Measurements from ENCODE around the gene AEBP1.
"Not testable (repeated sequence)": the region's sequence is repeated elsewhere in the genome, so short reads cannot be mapped to it uniquely, and the experiment has no call there.

Gene AEBP1

DNA sequence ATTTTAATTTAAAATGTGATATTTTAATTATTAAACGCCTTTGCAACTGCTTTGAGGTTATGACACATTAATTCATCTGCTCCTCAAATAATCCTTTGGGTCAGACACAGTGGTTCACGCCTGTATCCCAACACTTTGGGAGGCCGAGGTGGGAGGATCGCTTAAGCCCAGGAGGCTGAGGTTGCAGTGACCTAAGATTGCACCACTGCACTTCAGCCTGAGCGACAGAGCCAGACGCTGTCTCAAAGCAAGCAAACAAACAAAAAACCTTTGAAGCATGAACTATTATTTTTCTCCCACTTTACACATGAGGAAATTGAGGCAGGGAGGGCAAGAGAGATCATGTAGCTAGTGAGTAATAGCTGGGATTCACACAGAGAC, 20.7 kb downstream of the AEBP1 start:
- peaks cover 5% of the 10 kb centered on the region for H3K36me3 ChIP-seq (ENCODE audit: control insufficient read depth, insufficient read depth, low read length)
- H3K27ac ChIP-seq (ENCODE audit: low read depth, low read length): no peak overlapping the region
- peaks cover 5% of the 10 kb centered on the region for H3K4me1 ChIP-seq (ENCODE audit: control insufficient read depth, insufficient read depth, low read length)
- no peak overlapping the region for H3K4me3 ChIP-seq (ENCODE audit: low read length)
- H3K9ac ChIP-seq (ENCODE audit: low read length): no peak overlapping the region
- H3K27me3 ChIP-seq (ENCODE audit: control insufficient read depth, insufficient read depth, low read length): no peaks in the 10 kb centered on the region

DNA sequence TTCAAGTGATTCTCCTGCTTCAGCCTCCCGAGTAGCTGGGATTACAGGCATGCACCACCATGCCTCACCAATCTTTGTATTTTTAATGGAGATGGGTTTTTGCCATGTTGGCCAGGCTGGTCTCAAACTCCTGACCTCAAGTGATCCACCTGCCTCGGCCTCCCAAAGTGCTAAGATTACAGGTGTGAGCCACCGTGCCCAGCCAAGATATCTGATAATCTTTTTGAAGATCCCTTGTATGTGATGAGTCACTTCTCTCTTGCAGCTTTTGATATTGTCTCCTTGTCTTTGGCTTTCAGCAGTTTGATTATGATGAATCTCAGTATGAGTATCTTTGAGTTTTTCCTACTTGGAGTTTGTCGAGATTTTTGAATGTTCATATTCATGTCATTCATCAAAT, 22.4 kb downstream of the AEBP1 start:
- H3K27me3 ChIP-seq (ENCODE audit: control insufficient read depth, insufficient read depth, low read length); H3K9ac ChIP-seq (ENCODE audit: low read length); H3K27ac ChIP-seq (ENCODE audit: low read depth, low read length); H3K36me3 ChIP-seq (ENCODE audit: control insufficient read depth, insufficient read depth, low read length); H3K4me3 ChIP-seq (ENCODE audit: low read length); H3K4me1 ChIP-seq (ENCODE audit: control insufficient read depth, insufficient read depth, low read length): not testable (repeated sequence)

DNA sequence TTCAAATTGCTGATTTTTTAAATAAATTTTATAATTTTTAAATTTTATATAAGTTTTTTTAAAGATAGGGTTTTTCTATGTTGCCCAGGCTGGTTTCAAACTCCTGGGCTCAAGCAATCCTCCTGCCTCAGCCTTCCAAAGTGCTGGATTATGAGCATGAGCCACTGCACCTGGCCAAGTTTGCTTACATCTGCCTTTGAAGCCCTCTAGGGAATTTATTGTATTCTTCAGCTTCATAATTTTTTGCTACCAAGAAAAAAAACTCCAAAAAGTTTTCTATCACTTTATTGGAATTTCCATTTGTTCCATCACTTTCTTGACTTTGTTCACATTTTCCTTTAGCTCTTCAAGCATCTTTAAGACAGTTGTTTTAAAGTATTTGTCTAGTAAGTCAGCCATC, 23.0 kb downstream of the AEBP1 start:
- Histone ChIP-seq H3K9ac (ENCODE audit: low read length) (no peak overlapping the region), H3K4me3 (ENCODE audit: low read length) (no peak overlapping the region), H3K4me1 (ENCODE audit: control insufficient read depth, insufficient read depth, low read length) (peaks cover 5% of the 10 kb centered on the region), H3K27me3 (ENCODE audit: control insufficient read depth, insufficient read depth, low read length) (no peaks in the 10 kb centered on the region), H3K36me3 (ENCODE audit: control insufficient read depth, insufficient read depth, low read length) (no peaks in the 10 kb centered on the region), H3K27ac (ENCODE audit: low read depth, low read length) (no peak overlapping the region)

DNA sequence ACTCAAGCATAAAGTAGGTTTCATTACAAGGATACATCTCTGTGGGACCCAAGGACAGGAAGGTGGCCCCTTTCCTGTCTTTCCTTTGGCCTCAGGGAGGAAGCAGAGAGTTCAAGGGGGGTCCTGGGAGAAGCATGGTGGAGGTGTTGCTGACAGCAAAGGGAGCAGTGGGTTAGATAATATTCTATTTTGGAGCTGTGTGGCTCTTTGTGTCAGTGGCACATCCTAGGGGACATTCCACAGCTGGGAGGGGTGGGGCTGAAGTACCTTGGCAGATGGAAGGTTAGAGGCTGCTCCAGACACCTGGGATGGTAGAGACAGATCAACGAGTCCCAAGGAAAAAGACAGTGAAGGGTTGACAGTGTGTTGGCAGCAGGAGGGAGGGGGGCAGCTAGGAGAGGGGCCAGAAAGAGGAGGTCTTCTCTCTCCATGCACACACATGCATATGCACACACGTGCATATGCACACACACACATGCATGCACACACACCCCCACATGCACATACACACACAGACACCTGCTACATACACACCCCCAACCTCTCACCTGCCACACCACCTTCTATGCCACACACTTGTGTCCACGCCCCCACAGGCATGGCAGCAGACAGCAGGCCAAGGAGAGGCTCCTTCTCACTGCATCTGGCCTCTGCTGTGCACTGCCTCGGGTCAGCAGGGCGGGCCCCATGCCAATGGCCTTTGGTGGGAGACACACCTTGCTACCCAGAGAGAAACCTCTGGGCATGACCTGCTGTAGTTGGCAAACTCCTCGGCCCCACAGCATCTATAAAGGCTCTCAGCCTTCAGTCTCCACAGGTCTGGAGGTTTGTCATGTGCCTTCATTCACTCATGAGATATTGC, 24.8 kb downstream of the AEBP1 start:
- H3K36me3 ChIP-seq (ENCODE audit: control insufficient read depth, insufficient read depth, low read length): no peaks in the 10 kb centered on the region
- H3K4me1 ChIP-seq (ENCODE audit: control insufficient read depth, insufficient read depth, low read length): no peaks in the 10 kb centered on the region
- H3K4me3 ChIP-seq (ENCODE audit: low read length): no peak overlapping the region
- H3K27me3 ChIP-seq (ENCODE audit: control insufficient read depth, insufficient read depth, low read length): no peaks in the 10 kb centered on the region
- no peak overlapping the region for H3K27ac ChIP-seq (ENCODE audit: low read depth, low read length)
- H3K9ac ChIP-seq (ENCODE audit: low read length): no peak overlapping the region

DNA sequence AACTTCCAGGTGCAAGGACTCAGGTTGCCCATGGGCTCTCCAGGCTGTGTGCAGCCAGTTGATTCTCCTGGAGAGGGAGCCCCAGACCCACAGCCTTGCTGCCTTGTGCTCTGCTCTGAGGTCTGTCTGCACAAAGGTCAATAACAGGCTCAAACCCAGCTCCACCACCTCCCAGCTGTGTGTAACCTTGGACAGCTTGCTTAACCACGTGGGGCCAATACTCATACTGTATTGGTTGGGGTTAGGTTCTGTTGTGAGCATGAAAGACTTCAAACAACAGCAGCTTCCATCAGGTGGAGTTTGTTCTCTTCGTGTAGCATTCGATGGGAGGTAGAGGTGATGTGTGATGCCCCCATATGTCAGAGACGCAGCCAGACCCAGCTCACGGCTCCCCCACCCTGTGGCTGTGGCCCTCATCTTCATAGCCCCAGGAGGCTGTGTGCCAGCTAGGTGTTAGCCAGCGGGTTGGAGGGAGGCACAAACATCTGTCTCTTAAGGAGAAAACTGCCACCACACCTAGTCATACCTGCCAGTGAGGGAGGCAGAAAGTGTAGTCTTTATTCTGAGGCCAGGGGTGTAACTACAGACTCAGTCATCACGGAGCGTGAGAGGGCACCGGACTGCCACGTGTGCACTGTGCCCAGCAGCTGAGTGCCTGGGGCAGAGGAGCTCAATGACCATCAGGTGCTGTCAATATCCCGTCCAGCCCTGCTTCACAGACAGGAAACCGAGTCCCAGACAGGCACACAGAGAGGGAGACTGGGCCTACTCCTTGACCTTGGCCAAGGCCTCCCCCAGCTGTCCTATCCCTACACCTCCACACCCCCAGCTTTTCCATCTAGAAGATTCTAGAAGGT, 27.3 kb downstream of the AEBP1 start:
- no peaks in the 10 kb centered on the region for H3K4me1 ChIP-seq (ENCODE audit: control insufficient read depth, insufficient read depth, low read length)
- H3K27ac ChIP-seq (ENCODE audit: low read depth, low read length): no peak overlapping the region
- H3K27me3 ChIP-seq (ENCODE audit: control insufficient read depth, insufficient read depth, low read length): no peaks in the 10 kb centered on the region
- no peak overlapping the region for H3K9ac ChIP-seq (ENCODE audit: low read length)
- no peaks in the 10 kb centered on the region for H3K36me3 ChIP-seq (ENCODE audit: control insufficient read depth, insufficient read depth, low read length)
- no peak overlapping the region for H3K4me3 ChIP-seq (ENCODE audit: low read length)

DNA sequence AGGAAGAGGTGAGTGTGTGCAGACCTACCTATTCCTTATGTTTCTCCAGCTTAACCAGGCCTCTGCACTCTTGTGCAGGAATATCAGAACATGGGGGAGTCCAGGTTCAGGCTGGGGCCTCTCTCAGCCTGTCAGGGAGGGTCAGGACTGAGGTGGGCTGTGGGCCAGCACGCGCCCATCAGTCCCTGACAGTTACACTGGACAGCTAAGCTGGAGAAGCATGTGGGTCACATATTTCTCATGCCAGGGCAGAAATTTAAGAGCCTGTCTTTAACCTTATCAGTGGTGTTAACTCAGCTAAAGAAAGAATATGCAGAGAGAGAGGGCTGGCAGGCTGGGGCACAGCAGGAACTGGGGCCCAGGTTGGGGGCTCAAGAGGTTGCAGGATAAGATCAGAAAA, 27.9 kb downstream of the AEBP1 start:
- Histone ChIP-seq H3K27me3 (ENCODE audit: control insufficient read depth, insufficient read depth, low read length) (no peaks in the 10 kb centered on the region), H3K9ac (ENCODE audit: low read length) (no peak overlapping the region), H3K4me1 (ENCODE audit: control insufficient read depth, insufficient read depth, low read length) (no peaks in the 10 kb centered on the region), H3K27ac (ENCODE audit: low read depth, low read length) (no peak overlapping the region), H3K4me3 (ENCODE audit: low read length) (no peak overlapping the region), H3K36me3 (ENCODE audit: control insufficient read depth, insufficient read depth, low read length) (no peaks in the 10 kb centered on the region)

DNA sequence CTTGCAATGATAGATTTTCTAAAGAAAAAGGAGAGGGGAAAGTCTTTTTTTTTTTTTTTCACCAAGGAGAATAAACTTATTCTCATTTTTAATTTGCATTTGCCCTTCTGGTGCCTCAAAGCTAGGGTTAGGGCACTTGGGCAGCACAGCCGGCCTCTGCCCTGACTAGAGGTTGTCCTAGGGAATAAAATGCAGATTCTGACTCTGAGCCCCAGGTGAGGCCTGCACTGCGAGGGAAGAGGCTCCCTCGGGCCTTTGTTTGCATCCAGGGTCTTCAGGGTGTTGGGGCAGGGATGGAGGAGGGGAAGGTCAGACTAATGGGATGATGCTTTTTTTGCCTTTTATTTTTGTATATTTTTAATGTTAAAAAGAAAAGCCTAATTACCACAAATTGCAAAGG, 29.1 kb downstream of the AEBP1 start:
- H3K27ac ChIP-seq (ENCODE audit: low read depth, low read length): no peak overlapping the region
- no peaks in the 10 kb centered on the region for H3K27me3 ChIP-seq (ENCODE audit: control insufficient read depth, insufficient read depth, low read length)
- H3K4me3 ChIP-seq (ENCODE audit: low read length): no peak overlapping the region
- no peak overlapping the region for H3K9ac ChIP-seq (ENCODE audit: low read length)
- H3K36me3 ChIP-seq (ENCODE audit: control insufficient read depth, insufficient read depth, low read length): no peaks in the 10 kb centered on the region
- H3K4me1 ChIP-seq (ENCODE audit: control insufficient read depth, insufficient read depth, low read length): no peaks in the 10 kb centered on the region

DNA sequence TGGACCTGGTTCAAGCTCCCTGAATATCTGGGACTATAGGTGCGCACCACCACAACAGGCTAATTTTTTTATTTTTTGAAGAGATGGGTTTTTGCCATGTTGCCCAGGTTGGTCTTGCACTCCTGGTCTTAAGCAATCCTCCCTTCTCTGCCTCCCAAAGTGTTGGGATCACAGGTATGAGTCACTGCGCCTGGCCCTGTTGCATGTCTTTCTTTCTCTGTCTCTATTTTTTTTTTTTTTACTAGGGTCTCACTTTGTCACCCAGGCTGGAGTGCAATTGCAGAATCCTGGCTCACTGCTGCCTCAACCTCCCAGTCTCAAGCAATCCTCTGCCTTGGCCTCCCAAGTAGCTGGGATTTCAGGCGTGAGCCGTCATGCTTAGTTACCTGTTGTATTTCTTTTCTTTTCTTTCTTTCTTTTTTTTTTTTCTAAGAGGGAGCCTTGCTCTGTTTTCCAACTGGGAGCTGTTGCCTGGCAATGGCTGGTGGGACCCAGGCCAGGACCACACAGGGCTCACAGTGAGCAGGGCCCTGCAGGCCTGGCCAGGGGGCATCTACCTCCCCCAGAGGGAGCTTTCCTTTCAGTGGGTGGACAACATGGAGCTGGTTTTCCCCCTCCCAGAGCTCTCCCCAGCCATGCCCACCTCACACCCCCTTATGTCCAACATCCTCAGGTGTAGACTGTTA, 30.9 kb downstream of the AEBP1 start:
- Histone ChIP-seq H3K27me3 (ENCODE audit: control insufficient read depth, insufficient read depth, low read length) (no peaks in the 10 kb centered on the region), H3K27ac (ENCODE audit: low read depth, low read length) (no peak overlapping the region), H3K4me1 (ENCODE audit: control insufficient read depth, insufficient read depth, low read length) (no peaks in the 10 kb centered on the region), H3K4me3 (ENCODE audit: low read length) (no peak overlapping the region), H3K36me3 (ENCODE audit: control insufficient read depth, insufficient read depth, low read length) (no peaks in the 10 kb centered on the region), H3K9ac (ENCODE audit: low read length) (no peak overlapping the region)

DNA sequence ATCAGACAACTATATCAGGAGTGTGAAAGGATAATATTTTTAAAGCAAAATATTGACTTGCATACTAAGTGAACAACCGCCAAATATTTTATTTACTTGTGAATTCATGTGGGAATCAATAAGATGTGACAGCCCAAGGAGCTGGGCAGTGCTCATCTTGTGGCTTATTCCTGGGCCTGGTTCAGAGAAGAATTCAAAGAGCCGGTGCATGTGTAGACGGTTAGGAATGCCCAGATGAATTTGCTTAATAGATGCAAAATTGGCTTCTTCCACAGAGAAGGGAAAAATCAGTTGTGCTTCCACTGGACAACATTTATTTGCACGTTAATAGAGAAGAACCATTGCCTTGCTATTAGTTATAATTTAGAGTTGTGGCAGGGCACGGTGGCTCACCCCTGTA, 32.6 kb downstream of the AEBP1 start:
- Histone ChIP-seq H3K9ac (ENCODE audit: low read length) (no peak overlapping the region), H3K4me1 (ENCODE audit: control insufficient read depth, insufficient read depth, low read length) (no peaks in the 10 kb centered on the region), H3K4me3 (ENCODE audit: low read length) (no peak overlapping the region), H3K27me3 (ENCODE audit: control insufficient read depth, insufficient read depth, low read length) (no peaks in the 10 kb centered on the region), H3K27ac (ENCODE audit: low read depth, low read length) (no peak overlapping the region), H3K36me3 (ENCODE audit: control insufficient read depth, insufficient read depth, low read length) (no peaks in the 10 kb centered on the region)

DNA sequence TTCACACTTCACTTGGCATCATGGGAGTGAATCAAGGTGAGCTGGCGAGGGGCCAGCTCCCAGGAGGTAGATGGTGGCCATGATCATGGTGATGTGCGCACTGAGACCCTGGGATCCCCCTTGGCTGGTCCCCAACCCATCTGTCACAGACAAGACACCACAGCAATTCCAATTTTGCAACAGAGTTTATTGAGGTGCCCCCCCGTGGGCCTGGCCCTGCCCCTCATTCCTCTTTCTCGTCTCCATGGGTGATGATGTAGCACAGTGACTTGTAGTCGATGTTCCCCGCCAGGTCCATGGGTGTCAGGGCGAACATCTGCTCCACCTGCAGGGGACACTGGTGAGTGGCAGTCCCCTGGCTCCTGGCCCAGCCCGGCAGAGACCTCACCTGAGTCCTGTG, 34.6 kb downstream of the AEBP1 start:
- Histone ChIP-seq H3K9ac (ENCODE audit: low read length) (no peak overlapping the region), H3K27me3 (ENCODE audit: control insufficient read depth, insufficient read depth, low read length) (no peaks in the 10 kb centered on the region), H3K27ac (ENCODE audit: low read depth, low read length) (no peak overlapping the region), H3K4me3 (ENCODE audit: low read length) (no peak overlapping the region), H3K4me1 (ENCODE audit: control insufficient read depth, insufficient read depth, low read length) (no peaks in the 10 kb centered on the region), H3K36me3 (ENCODE audit: control insufficient read depth, insufficient read depth, low read length) (no peaks in the 10 kb centered on the region)

DNA sequence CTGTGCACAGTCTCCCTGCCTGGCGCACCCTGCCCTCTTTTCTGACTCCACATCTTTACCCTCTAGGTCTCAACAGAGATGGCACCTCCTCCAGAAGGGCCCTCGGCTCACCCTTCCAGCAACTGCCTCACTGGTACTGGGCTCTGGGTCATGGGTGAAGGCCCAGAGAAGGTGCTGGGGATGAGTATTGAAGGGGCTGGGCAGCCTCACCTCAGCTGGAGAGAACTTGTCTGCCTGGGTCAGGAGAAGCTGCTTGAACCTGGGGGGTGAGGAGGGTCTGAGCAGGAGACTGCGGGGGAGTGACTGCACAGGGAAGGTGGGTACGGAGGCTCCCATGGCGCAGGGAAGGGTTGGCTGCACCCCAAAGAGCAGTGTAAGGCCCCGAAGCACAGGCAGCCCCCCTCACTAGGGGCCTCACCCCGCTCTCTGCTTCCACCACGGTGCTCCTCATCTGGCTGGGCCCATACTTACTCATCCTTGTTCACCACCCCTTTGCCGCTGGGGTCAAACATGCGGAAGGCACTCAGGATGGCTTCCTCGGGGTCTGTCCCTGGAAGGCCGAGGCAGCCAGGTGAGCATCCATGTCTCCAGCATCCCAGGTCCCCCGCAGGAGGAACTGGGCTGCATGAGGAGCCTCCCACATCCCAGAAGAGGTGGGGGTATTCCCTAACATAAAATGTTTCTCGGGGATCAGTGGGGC, 35.3 kb downstream of the AEBP1 start:
- no peaks in the 10 kb centered on the region for H3K36me3 ChIP-seq (ENCODE audit: control insufficient read depth, insufficient read depth, low read length)
- no peak overlapping the region for H3K4me3 ChIP-seq (ENCODE audit: low read length)
- H3K27ac ChIP-seq (ENCODE audit: low read depth, low read length): no peak overlapping the region
- H3K27me3 ChIP-seq (ENCODE audit: control insufficient read depth, insufficient read depth, low read length): no peaks in the 10 kb centered on the region
- H3K4me1 ChIP-seq (ENCODE audit: control insufficient read depth, insufficient read depth, low read length): no peaks in the 10 kb centered on the region
- no peak overlapping the region for H3K9ac ChIP-seq (ENCODE audit: low read length)

DNA sequence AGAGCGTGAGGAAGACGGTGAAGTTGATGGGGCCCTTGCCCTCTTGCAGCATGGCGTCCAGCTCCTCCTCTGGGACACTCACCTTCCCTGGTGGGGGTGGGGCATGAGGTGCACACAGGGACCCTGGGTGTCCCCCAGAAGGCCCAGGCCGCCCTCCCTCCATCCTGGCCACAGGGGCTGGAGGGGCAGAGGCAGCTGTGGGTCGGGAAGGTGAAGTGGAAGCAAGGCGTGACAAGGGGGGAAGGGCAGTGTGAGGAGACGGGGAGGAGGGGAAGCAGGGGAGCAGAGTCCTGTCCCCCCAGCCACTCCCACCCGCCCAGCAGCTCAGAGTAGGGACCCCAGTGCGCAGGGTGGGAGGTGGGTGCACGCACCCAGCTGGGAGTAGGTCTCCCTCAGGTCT, 36.2 kb downstream of the AEBP1 start:
- Histone ChIP-seq H3K4me1 (ENCODE audit: control insufficient read depth, insufficient read depth, low read length) (no peaks in the 10 kb centered on the region), H3K27ac (ENCODE audit: low read depth, low read length) (no peak overlapping the region), H3K4me3 (ENCODE audit: low read length) (no peak overlapping the region), H3K36me3 (ENCODE audit: control insufficient read depth, insufficient read depth, low read length) (no peaks in the 10 kb centered on the region), H3K27me3 (ENCODE audit: control insufficient read depth, insufficient read depth, low read length) (no peaks in the 10 kb centered on the region), H3K9ac (ENCODE audit: low read length) (no peak overlapping the region)

Measured in rectal smooth muscle tissue (tissue), 1 donor.